ENCODE measurements around the gene VPS54.

Gene VPS54

DNA sequence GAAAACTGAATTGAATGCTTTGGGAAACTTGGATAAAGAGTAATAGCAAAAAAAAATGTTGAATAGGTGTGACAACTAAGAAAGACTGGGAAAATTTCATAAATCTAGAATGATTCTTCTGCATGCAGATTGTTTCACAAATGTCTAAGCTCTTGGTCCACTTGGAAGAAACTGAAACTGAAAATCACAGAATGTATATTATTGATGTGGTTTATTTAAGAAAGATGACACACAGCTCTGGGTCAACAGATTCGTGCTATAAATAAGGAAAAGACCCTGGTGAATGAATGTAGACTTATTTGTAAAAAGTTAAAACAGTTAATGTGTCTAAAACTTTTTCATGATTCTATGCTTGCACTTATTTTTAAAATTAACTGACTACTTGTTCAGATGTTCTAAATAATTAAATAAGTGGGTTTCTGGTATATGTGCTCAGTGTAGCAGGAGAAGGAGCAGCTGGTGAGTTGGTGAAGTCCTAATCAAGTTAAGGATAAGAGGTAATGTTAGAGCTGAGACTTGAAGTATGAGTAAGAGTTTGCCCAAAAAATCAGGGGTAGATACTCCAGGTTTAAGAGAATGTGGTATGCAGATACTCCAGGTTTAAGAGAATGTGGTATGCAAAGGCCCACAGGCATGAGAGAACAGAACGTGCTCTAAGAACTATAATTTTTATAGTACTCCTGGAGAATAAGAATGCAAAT, 153.1 kb downstream of the VPS54 start:
- DNase-seq (ENCODE audit: insufficient read length, low spot score): no peak
- TF ChIP-seq, protein P1, sequence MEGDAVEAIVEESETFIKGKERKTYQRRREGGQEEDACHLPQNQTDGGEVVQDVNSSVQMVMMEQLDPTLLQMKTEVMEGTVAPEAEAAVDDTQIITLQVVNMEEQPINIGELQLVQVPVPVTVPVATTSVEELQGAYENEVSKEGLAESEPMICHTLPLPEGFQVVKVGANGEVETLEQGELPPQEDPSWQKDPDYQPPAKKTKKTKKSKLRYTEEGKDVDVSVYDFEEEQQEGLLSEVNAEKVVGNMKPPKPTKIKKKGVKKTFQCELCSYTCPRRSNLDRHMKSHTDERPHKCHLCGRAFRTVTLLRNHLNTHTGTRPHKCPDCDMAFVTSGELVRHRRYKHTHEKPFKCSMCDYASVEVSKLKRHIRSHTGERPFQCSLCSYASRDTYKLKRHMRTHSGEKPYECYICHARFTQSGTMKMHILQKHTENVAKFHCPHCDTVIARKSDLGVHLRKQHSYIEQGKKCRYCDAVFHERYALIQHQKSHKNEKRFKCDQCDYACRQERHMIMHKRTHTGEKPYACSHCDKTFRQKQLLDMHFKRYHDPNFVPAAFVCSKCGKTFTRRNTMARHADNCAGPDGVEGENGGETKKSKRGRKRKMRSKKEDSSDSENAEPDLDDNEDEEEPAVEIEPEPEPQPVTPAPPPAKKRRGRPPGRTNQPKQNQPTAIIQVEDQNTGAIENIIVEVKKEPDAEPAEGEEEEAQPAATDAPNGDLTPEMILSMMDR (IDR thresholded peaks at IDR 0.05; ENCODE audit: insufficient read depth, missing control alignments): no peak
- no peak for FAIRE-seq

DNA sequence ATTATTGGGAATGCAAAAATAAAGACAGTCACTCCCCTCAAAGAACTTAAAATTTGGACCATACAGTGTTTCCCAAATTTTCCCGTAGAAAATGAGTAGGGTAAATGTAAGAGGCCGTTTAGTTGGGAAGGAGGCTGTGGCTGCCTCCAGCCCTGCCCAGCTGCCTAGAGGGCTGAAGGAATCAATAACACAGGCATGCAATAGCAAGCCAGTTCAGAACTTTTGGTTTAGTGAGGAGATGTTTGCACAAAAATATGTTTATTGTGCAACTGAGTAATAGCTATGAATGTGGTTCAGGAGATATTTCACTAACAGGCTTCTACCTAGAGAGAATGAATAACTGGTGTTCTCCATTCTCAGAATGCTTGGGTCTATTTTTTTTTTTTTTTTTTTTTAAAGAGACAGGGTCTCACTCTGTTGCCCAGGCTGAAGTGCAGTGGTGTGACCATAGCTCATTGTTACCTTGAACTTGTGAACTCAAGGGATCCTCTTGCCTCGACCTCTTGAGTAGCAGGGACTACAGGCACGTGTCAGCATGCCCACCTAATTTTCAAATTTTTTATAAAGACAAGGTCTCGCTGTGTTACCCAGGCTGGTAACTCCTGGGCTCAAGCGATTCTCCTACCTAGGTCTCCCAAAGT, 153.9 kb downstream of the VPS54 start:
- TF ChIP-seq, protein P1 (IDR thresholded peaks at IDR 0.05; ENCODE audit: insufficient read depth, missing control alignments): no peak
- DNase-seq (ENCODE audit: insufficient read length, low spot score): no peak
- FAIRE-seq: no peak

DNA sequence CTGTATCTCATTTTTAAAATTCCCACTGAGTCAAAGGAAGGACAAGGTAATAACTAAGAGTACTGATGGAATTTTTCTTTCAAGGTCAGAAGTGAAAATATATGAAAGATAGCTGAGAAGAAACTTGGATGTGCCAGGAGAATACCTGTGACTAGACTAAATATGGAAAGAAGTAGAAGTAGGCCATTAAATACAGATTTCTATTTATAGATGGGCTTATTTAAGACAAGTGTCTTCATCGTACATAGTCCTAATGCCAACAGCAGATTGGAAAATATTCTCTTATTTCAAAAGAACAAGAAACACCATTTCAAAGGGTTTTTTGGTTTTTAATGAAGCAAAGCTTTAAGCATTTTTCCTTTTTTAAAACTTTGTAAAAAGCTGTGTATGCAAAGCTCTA, 155.5 kb downstream of the VPS54 start:
- DNase-seq (ENCODE audit: insufficient read length, low spot score): no peak
- TF ChIP-seq, protein P1 (IDR thresholded peaks at IDR 0.05; ENCODE audit: insufficient read depth, missing control alignments): no peak
- FAIRE-seq: no peak

DNA sequence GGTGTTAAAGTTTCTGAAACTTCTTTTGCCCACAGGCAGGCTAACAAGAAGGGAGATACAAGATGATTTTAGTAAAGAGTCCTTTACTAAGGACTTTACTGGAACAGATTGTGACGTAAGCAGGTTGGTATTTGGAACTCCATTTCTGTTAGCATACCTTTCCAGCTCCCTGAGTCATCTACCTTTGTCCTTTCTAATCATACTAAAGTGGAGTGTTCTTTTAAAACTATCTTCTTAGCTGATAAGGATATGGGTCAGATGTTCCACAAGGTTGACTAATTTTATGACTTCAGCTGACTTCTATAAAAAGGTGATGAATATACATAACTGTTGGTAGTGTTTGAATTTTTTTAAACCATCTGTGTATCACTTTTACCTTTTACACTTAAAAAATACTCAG, 156.4 kb downstream of the VPS54 start:
- DNase-seq (ENCODE audit: insufficient read length, low spot score): no peak
- no peak for FAIRE-seq
- TF ChIP-seq, protein P1 (IDR thresholded peaks at IDR 0.05; ENCODE audit: insufficient read depth, missing control alignments): no peak

DNA sequence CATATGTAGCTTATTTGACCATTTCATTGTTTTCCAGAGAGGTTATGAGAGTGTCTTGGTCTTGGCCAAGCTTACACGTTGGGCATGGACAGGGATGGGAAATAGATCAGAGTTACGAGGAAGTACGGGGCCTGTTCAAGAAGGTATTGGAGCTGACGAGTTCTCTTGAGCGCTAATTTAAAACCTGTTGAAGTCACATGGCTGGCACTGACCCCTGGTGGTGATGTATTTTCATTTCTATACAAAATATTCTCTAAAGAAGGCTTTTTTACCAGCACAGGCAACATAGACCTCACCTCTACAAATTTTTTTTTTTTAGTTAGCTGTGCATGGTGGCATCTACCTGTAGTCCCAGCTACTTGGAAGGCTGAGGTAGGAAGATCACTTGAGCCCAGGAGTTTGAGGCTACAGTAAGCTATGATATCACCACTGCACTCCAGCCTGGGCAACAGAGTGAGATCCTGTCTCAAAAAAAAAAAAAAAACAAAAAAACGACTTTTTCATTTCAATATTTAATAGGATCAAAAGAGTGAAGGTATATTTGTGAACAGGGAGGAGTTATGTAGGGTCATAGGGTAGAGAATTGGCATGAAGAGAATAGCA, 157.9 kb downstream of the VPS54 start:
- FAIRE-seq (peak; percentile 29), DNase-seq (ENCODE audit: insufficient read length, low spot score) (no peak)
- TF ChIP-seq, protein P1 (IDR thresholded peaks at IDR 0.05; ENCODE audit: insufficient read depth, missing control alignments): peak; percentile 51

DNA sequence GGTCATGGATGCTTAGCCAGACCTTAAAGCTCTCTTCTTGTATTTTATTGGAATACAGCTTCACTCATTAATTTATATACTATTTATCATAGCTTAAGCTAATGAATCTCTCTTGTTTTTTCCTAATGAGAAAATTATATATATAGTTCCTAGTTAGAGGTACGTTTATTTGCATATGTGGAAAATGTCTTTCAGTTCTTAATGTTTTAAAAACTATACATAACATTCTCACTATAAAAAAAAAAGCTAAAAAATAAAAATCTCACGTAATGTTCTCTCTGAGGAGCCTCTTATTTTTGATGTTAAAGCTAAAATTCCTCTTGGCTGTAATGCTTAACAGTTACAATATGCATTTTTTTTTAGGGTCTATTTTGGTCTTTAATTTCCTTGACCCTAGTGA, 160.9 kb downstream of the VPS54 start:
- no peak for DNase-seq (ENCODE audit: insufficient read length, low spot score)
- TF ChIP-seq, protein P1 (IDR thresholded peaks at IDR 0.05; ENCODE audit: insufficient read depth, missing control alignments): no peak
- no peak for FAIRE-seq

DNA sequence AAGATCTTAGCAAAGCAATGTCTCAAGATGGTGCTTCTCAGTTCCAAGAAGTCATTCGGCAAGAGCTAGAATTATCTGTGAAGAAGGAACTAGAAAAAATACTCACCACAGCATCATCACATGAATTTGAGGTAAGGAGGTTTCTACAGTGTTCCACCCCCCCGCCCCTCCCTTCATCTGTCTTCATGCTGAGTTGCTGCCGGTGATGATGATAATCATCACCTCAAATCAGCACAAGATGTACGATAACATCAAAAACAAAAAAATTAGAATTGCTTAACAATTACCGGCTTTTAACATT, 163.0 kb downstream of the VPS54 start:
- TF ChIP-seq, protein P1 (IDR thresholded peaks at IDR 0.05; ENCODE audit: insufficient read depth, missing control alignments): no peak
- DNase-seq (ENCODE audit: insufficient read length, low spot score): no peak
- FAIRE-seq: no peak

All from D721Med (cell line).